HG02870 (cell line): ENCODE measurements around the gene ZNF66.
"Not testable (repeated sequence)": the region's sequence is repeated elsewhere in the genome, so short reads cannot be mapped to it uniquely, and the experiment has no call there.

ENCODE experiments used
- ATAC-seq: cut with Tn5 transposase; IDR thresholded peaks from one replicate; pipeline ENCODE4 v1.9.1; 2021; ENCODE audit warnings: mild to moderate bottlenecking, moderate library complexity; ENCODE audit not compliant: unreplicated experiment

The ZNF66 gene

DNA sequence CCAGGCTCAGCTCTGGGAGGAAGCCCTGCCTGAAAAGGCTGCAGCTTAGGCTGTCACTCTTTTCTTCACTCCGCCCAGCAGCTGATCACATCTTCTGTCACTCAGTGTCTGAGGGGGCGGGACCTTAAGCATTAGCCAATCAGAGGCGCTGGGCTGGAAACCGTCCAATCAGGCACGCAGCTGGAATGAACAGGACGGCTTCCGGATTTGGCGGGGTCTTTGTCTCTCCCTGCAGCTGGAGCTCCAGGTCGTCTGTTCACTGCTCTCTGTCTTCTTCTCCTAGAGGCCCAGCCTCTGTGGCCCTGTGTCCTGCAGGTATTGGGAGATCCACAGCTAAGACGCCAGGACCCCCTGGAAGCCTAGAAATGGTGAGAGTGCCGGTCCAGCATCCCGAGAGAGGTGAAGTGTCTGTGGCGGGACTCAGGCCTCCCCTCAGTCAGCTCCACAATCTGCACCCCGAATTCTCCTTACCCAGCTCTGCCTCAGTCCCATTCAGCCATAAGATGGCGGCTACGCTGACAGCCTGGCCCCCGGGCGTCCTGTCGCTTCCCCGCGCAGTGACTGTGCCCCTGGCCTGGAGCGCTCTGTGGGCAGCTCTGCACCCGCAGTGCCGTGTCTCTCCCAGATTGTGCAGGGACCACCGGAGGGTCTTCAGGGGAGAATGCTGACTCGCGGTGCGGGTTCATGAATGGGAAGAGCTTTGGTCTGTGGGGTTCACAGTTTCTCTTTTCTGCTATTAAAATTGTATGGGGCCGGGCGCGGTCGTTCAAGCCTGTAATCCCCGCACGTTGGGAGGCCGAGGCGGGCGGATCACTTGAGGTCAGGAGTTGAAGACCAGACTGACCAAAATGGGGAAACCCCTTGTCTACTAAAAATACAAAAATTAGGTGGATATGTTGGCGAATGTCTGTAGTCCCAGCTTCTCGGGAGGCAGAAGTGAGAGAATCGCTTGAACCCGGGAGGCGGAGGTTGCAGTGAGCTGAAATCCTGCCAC lies at the start of gene ZNF66:
ZNF66 (plus strand) TSS at position 222 of the 994 bp plus-strand sequence; CDS start at position 366, 144 bp downstream.
- ATAC-seq = peak; percentile 97

GRCh38 chr19:20750169-20750568 lies 25.9 kb upstream of the ZNF66 start:
- ATAC-seq = not testable (repeated sequence)

DNA sequence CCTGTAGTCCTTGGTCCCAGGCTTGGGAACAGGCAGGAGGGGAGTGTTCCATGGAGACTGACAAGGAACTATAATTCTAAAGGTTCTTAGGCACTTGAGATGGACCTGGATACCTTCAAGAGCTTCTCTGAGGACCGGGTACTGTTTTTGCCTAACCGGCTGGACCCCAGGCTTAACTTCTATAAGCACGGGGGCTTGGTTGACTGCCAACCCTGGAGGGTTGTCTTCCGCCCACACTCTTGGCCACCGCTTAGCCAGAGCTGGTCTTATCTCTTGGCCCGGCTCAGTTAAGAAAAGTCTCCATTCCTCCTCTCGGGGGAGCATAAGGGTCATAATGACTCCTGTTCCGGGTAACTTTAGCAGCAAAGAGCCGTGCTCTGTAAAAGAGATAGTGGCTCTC lies 23.8 kb upstream of the ZNF66 start:
- ATAC-seq = not testable (repeated sequence)

- not testable (repeated sequence) for ATAC-seq
Measured at GRCh38 chr19:20769225-20769736, 6.8 kb upstream of the ZNF66 start.

DNA sequence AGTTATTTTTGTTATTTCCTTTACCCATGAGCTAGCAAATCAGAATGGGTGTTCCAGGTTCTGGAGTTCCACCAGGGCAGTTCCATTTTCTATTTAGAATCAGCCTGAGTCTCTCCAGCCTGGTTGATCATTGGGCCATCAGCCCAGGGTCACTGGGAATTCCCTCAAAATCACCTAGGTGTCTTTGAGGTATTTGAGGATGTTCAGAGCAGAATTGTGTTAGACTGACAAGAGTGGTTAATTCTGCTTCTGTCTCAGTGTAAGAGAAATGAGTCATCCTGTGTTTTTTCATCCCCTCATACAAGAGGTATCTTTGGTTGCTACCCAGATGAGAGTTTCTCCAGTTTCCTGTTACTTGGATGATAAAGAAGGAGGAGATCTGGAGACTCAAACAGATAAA lies 11.7 kb downstream of the ZNF66 start:
- no peak for ATAC-seq

- no peak for ATAC-seq
Measured at GRCh38 chr19:20791806-20792205, 15.7 kb downstream of the ZNF66 start.

GRCh38 chr19:20806311-20807262 lies 30.5 kb downstream of the ZNF66 start:
- ATAC-seq = not testable (repeated sequence)

DNA sequence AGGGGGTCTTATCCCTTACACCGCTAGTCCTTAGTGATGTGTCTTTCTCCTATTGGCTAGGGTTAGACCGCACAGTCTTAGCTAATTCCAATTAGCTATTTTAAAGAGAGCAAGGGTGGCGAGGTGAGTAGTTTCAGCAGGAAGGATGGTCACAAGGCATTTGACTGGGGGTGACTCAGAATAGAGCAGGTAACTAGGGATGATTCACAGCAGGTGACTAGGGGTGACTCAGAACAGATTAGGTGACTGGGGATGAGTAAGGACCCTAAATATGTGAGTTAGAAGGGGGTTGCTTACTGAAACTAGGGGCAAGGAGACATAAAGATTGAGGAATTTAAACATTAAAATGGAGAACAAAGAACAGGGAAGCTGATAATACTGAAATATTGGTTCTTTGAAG lies 64.3 kb downstream of the ZNF66 start:
- no peak for ATAC-seq
